ENCODE data around the gene ADAMTSL1.
"Not testable (repeated sequence)": the region's sequence is repeated elsewhere in the genome, so short reads cannot be mapped to it uniquely, and the experiment has no call there.

ADAMTSL1 gene

DNA sequence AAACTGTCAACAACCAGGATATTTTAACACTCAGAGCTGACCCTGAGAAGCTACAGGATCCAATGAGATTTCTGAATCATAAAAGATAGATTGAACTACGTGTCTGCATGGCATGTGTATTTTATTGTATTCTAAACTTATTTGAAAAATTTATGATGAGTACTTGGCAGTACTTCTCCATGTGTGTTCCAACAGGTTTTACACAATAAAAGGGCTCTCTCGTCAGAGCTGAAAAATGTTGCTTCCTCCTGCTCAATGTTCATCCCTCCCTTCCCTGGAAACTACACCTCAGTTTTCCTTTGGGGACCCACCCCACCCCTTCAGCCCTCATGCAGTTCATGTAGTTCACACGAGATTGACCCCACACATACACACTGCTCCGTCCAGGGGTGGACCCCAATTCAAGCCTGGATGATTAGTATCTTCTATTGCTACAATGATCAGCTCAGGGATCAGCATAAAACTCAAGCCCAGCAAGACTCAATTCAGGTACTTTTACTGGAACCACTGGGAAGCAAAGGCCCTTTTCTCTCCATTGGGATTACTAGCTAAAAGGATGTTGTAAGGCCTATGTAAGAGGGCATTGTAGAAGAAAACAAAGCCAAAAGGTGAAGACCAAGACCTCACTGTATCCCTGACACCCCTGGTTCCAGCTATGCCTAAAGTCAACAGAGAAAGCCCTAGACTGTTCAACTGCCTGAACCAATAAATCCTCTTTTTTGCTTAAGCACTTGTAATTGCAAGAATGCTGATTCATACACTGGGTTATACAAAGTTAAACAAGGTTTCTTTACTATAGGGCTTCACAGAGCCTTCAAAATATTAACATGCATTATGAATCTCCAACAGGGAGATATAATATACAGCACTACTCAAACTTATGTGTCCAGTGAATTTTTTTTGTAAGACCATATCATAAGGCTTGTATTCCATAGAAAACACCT, 446.5 kb downstream of the ADAMTSL1 start:
- no peak for ATAC-seq

DNA sequence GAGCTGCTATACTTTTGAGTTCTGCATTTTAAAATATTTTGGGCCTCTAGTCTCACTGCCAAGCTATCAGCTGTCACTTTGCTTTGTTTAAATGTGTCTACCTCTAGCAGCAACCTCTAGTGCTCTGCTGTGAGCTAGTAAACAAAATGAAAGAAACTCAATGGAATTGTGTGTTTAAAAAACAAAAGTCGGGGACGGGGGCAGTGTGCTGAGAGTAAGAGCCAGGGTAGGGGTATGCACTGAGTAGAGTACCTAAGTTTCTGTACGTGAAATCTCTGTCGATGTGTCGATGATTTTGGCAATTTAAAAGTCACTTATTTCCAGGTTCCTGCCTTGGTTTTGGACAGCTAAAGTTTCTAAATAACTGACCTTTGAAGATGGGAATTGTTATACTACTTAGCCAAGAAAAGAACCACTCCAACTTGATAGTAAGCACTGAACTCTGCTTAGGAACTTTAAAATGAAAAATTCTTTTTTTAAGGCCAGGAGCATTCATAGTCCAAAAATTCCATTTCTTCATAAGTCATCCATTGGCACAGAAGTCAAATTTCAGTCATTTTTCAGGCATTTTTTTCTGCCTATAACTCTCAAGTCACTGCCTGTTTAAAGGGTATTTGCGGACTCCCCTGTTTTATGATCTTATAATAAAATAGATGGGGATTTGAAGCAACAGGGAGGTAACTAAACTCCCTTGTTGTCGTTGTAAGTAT, 447.6 kb downstream of the ADAMTSL1 start:
- ATAC-seq, result no peak

DNA sequence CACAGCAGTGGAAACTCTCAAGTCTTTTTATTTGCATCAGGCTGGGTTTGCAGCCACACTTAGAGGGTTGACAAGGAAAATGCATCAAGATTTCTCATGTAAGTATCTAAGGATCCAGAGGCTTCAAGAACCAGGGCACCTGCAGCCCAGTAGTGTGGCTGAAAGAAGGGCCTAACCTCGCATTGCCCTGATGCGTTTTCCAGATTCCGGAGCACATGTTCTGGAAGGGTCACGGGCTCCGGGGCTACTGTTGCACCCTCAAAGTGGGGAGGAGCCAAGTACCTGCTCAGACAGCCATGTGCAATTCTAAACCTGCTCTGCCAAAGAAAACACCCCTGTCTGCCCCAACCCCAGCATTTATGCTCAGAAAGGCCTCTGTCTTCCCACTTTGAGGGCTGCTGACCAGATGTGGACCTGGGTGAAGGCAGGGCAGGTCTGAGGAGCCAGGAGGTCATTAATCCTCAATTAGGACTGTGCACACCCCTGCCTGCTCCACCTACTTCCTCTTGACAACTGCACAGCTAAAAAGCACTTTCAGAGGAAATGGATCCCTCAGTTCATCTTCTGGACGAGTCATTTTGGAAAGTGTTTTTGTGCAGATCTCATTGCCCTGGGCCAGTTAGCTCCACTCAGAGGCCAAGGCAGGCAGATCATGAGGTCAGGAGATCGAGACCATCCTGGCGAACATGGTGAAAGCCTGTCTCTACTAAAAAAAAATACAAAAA, 448.4 kb downstream of the ADAMTSL1 start:
- ATAC-seq, result no peak

DNA sequence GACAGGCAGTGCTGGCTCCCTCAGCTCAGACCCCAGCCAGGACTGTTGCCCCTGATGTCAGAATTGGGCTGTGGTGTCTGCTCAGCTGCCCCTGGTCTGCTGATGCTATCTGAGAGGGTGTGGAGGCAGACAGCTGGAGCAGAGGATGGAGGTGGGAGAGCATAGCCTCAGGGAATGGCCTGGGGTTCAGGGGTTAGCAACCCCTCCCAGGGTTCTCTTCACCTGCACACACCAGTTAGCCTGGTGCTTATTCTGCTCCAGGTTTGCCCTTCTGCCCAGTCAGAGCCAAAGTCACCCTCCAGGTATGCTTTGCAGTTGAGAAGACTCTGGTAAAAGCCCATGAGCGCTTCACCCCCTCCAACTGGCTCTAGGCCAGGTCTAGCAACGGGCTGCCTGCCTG, 449.2 kb downstream of the ADAMTSL1 start:
- no peak for ATAC-seq

DNA sequence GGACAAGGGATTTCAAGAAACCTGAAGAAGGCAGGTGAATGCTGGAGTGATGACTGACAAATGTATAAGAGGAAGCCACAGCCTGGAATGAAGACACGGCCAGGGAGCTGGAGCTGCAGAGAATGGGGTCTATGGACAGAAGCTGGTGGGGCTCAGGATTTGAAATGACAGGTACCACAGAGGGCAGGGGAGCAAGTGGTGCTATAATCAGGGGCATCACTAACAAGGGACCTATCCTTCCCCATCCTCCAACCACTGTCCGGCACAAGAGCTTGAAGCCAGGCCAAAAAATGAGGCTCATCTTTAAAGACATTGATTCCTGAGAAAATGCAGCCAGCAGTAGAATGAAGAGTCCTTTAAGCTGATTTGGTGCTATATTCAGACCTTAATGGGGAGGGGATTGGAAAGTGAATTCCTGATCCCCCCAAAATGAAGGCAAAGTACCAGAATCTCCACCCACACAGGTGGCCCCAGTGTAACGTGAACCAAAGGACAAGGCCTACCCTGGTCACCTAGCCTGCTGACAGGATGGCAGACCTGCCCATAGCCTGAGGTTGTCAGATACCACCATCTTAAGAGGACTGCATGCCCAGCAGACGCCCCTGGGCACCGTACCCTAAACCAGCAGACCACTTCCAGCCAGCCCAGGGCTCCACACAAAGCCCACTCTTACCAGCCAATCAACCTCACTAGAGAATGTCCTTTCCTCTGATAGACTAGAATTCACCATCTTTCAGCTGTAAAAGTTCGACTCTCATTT, 449.9 kb downstream of the ADAMTSL1 start:
- no peak for ATAC-seq

DNA sequence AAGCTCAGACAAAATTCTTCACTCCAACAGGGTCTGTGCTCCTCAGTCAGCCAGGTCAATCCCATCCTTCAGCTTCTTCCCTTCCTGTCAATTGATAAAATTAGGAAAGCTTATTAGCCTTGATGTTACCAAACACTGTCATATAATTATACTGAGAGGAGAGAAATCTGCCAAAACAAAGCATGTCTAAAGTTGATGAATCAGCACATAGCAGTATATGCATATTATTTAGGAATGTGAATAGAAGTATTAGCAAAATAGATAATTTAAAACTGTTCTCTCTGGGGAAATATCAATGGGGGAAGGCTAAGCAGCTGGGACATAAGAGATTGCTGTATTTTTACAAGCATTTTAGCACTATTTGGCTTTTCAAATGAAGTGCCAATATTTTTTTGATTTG, 451.9 kb downstream of the ADAMTSL1 start:
- ATAC-seq, result no peak

DNA sequence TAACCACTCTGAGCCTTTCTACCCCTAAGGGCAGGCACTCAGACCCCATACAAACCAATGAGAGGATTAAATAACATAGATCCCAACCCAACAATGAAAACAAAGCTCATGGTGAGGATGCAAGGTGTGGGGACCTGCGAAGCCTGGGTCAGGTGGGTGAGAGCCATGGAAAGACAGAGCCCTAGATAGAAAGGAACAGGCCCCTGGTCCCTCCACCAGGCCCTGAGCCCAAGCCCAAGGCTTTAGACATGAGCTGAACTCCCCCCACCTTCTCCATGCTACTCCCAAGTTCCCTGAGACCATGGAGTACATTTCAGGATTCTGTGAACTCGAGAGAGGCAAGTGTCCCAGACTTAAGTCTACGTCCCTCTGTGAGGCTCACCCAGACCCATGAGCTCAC, 452.6 kb downstream of the ADAMTSL1 start:
- ATAC-seq, result no peak

DNA sequence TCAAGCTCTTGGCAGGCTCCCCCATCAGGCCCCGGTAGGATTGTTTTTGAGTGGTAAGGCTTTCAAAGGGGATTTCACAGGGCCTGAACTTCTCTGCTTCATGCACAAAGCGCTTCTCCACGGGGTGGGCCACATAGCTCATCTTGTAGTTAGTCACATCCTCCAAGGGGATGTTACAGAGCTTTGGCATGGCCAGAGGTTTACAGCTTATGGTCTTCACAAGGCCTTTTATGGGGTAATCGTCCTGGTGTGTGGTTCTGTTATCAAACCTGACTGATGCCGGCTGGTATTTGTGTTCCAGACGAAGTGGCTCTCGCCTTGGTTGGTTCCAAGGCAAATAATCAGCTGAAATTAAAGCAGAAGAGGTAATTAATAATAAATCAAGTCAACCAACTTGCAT, 454.8 kb downstream of the ADAMTSL1 start:
- no peak for ATAC-seq

DNA sequence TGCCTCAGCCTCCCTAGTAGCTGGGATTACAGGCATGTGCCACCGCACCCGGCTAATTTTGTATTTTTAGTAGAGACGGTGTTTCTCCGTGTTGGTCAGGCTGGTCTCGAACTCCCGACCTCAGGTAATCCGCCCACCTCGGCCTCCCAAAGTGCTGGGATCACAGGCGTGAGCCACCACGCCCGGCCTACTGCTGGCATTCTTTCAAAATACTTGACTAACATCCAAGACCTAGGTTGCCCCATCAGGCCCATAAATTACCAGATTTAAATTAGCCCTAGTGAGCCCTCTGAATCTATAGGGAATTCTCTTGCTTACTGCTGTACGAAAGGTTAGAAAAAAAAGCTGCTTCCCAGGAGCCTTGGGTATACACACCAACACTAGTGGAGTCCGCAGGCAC, 456.7 kb downstream of the ADAMTSL1 start:
- not testable (repeated sequence) for ATAC-seq

DNA sequence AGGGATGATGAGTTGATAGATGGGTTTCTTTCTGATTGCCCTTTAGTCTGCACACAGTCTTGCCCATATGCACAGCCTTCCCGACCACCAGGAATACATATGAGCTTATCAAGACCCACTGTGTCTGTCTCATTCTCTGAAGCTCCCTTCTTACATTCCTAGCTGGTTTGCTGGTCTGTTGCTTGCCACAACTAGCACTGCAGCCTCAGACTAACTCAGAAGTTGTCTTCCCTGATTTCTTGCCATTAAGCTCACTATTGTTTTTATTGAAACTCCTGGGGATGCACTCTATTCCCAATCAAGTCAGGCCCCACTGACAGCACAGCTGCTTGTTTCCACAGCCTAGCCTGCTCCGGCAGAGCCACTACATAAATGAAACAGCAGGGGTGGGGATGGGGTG, 461.6 kb downstream of the ADAMTSL1 start:
- no peak for ATAC-seq

DNA sequence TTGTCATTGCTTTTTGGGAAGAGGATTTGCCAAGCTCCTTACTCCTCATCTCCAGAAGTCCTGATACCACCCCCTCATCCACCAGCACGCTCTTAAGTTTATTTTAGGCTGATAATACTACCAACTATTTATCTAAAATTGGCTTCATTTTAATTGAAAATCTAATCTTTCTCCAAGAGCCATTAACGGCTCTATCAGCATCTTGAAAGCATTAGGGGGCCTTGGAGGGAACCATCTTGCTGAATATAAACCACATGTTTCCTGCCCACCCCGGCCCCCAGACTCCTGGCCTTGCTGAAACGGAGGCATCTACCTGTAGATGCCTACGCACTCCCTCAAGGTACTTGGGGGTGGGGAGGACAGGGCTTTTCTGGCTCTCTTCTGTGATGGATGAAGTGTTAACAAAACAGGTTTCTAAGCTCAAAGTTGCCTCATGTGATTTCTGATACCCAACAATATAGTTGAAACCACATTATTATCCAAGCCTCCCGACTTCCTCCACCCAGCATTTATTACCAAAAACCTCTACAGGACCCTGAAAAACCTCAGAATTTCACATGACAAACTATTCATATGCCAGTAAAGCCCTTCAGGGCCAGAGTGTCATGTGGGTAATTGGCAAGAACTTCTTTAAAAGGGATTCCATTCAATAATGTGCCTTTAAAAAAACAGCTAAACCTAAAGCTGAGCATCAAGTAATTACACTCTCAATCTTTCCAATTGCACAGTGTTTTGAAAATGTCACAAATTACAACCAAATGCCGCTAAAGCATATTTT, 462.3 kb downstream of the ADAMTSL1 start:
- no peak for ATAC-seq

DNA sequence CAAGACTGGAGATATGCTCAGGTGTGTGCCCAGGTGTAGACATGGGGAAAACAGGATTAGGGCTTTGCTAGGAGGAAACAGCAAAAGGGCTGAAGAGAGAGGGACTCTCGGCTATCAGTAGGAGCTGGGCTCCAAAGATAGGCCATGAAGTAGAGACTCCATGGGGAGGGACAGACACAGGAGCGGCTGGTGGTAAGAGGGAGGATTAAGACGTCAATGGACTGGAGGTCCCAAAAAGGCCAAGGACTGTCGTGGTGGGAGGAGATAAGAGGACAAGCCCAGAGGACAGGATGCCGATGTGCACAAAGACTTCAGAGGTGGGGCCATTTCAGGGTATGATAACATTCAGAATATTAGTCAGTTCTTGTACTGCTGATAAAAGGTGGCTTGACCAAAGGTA, 466.0 kb downstream of the ADAMTSL1 start:
- ATAC-seq, result no peak

DNA sequence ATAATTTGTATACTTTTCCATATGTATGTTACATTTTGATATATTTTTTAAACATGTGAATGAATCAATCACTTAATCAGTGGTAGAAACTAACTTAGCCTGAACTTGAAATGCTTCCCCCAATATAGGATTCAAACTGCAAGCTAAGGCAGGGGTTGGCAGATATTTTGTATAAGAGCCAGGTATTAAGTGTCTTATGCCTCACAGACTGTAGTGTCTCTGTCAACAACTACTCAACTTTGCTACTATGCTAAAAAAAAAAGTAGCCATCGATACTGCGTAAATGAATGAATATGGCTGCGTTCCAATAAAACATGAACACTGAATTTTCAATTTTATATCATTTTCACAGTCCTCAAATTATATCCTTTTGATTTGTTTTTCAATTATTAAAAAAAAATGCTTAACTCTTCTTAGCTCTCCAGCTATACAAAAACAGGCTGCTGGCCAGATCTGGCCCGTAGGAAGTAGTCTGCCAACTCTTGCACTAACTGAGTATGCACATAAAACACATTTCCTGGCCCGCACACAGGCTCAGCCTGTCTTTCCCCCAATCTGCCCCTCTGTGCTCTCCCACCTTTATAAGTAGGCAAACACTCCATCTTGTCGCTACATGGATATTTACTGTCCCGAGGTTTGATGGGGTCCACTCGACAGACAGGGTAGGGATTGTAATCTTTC, 467.2 kb downstream of the ADAMTSL1 start:
- no peak for ATAC-seq

DNA sequence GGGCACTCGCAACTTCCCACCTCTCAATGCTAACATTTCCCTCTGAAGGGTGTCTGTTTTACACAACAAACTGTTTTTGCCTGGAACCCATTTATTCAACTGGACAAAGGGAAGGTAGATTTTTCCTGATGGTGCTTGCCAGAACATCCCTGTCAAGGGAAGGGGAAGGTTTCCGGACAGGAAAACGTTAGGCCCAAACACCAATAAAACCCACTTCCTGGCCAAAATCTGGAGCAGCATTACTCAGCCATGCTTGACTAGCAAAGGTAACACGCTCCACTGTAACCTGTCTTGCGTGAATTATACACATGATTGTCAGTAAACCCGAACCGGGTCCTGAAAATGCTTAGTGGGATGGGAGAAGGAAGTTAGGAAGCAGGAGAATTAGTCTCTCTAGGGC, 468.8 kb downstream of the ADAMTSL1 start:
- no peak for ATAC-seq

DNA sequence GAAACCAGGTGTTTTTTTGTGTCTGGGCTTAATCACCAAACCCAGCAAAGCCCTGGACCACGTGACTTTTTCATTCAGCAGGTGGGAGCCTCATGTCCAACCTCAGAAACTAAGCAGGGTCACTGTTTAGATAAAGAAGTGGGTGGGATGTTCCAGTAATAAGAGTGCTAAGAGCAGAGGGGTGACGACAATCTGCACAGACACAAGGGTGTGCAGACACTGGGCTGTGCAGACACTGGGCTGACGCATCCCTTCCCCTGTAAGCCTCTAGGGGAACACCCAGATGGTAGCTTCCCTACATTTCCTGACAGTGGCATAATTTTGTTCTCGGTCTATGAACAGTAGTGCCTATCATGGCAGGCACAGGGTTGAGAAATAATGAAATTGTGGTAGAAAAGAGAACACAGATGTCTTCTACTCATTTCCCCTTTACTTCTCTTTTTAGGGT, 474.0 kb downstream of the ADAMTSL1 start:
- peak in 1 of 2 donors; percentile 31 for ATAC-seq

DNA sequence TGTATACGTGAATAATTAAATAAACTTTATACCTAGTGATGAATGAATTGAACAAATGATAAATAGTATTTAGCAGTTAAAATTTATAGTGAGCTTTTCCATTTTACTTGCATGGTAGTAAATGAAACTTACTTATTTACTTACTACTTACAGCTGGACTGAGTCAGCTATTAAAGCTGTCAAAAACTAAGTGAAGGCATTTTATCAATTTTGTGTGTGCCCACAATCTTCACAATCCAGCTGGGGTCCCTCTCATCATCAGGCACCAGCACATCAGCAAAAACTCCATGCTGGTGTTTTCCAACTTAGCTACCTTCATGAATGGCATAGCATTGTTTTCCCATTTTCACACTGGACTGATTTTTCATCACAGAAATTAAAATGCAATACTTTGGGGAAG, 478.0 kb downstream of the ADAMTSL1 start:
- ATAC-seq, result no peak

DNA sequence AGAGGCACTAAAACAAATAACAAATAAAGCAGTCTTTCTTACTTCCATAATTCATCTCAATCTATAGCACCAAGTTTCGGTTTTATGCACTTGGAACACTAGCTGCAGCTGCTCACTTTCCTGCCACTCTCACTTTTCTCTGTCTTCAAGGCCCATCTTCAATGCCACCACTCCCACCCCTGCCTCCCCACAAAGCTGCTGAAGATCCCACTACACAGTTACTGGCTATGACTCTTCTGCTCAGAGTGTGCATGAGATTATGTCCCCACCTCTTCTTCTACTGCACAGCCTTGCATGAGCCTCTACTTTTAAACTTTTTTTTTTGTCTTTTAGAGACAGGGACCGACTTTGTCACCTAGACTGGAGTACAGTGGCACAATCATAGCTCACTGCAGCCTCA, 481.7 kb downstream of the ADAMTSL1 start:
- ATAC-seq, result no peak
